Stimulated activated CD8-positive, alpha-beta memory T cell treated with anti-CD3 and anti-CD28 coated beads, Interleukin-4, amount 100 ng/mL, for 24 hours (primary cell): Measurements from ENCODE around the gene TMEM115.

Experiments used
- DNase-seq: peaks from one replicate; pipeline ENCODE4 v3.0.0-alpha.2; 2020; ENCODE audit warnings: low read depth

TMEM115 gene

DNA sequence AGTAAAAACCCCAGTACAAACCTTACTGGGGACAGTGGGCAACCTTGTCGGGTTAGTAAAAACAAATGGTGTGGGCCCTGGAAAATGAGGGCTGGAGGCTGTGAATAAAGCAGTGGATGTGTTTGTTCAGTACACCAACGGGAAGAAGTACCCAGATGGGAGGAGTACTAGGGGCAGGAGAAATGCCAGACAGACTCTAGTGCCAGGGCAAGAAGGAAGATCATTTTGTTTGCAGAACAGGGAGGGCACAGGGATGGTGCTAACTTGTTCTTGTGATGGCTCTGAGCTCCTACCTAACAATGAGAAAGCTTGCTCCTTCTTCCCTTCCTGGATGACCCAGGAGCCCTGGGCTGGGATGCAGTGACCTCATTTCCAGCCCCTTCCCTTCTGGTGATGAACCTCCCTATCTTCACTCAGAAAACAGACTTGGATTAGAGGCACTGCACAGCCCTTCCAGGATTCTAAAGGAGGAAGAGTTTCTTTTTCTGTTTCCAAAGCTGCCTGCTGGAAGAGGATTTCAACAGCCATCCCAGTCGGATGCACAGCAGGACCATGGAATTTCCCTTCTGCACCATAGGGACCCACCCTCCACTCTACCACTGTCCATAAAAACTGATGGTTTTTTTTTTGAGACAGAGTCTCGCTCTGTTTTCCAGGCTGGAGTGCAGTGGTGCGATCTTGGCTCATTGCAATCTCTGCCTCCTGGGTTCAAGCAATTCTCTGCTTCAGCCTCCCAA, 24.8 kb downstream of the TMEM115 start:
- DNase-seq: no peak

DNA sequence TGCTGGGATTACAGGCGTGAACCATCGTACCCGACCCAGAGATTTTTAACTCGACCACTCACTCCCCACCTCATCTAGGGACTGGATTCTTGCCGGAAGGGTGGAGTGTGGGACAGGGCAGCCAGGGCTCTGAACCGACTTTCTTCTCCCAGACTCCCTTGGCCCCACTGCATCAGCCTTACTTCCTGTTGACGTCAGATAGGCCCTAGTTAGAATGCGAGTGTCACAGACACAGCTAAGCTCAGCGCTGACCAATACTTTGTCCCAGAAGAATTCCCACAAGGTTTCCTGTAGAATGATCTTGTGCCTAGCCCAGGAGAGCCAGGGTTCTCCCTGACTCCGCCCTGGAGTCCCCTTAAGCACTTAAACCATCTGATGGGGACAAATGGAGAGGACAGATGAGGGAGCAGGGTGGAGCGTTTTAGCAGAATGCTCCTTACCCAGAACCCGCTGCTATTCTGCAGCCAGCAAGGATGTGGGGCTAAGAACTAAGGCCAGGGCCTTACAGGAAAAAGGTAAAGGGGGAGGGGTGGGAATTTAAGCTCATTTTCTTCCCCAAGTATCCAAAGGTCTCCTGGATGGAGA, 25.5 kb downstream of the TMEM115 start:
- no peak for DNase-seq

DNA sequence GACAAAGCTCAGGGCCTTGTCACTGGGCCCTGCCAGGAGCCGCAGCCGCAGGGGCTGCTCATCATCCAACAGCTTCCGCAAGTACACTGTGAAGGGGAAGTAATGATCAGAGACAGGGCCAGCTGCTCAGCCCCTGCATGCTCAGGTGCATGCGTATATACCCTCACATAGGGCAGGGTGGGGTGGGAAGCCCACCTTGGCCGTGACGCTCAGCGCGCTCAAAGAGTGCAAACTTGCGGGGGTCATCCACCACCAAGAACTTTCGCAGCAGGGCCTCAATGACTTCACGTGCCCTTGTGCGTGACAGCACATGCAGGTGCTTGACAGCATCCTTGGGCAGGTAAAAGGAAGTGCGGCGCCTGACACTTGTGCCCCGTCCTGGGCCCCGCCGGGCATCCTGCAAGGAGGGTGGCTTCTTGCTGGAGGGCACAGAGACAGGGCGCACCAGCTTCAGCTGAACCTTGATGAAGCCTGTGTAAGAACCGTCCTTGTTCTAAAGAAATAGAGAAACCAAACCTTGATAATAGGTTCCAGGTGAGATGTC, 27.9 kb downstream of the TMEM115 start:
- no peak for DNase-seq

DNA sequence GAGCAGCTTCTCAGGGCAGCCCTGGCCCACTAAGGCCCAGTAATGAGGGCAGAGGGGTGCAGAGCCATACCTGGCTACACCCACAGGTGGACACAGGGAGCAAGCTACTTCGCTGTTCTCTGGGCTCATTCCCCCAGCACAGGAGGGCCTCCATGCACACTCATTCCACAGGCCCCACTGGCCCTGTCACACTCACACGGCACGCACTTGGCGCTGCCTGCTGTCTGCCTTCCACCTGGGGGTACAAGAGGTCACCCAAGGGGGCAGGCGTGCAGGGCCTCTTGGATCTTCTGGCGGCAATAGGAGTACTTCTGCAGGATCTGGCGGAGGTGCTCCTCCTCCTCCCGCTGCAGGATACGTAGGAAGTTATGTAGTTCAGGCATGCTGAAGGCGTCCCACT, 29.0 kb downstream of the TMEM115 start:
- no peak for DNase-seq

DNA sequence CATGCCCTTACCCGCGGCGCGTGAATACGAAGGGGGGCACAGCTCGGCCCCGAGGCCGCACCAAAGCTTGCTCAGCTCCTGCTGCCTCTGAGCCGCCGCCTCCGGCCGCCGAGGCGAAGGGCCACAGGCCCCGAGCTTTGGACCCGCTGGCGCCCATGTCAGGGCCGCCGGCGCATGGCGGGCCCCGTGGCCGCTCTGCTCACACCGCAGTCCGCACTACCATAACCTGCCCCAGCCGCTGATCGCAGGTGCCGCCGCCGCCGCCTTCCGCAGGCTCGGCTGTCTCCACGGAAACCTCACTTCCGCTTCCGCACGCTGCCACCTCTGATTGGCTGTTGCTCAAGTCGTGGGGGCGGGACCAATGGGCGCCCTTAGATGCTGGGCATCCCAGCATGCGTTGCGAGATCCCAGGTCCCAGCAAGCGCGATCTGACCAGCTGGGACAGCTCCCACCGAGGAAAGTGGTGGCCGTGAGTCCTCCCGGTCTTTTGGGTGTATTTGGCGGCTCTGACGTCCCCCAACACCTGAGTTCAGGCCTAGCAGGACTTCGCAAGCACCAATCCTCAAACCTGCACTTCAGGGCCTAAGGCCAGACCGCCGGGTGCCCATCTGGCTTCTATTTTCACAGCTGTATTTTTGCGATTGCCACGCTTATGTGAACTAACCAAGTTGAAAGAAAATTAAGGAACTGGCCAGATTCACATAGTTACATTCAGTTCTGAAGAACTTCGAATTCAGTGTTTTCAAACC, 31.2 kb downstream of the TMEM115 start, which contains the start of gene TUSC2:
TSS of gene TUSC2 (minus strand) at position 281 of the 749 bp plus-strand sequence. CDS start at position 157, 124 bp downstream.
- peak; percentile 88 for DNase-seq

DNA sequence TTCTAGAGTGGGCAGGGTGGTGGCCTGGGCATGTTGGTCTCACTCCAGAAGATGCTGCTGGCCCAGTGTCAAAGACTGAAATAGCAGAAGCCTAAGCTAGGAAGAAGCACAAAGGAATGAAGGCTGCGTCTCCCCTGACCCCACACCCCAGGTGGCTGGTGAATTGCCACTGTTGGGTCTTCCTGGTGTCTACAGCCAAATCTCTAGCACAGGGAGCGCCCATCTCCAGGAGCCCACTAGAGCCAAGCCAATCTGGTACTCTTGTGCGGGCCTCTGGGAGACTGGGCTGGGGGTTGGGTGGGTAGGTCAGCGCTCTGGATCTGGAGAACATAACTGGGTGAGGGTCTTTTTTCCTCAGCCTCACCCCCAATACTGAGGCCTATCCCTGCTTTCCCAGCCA, 32.2 kb downstream of the TMEM115 start:
- DNase-seq: no peak

DNA sequence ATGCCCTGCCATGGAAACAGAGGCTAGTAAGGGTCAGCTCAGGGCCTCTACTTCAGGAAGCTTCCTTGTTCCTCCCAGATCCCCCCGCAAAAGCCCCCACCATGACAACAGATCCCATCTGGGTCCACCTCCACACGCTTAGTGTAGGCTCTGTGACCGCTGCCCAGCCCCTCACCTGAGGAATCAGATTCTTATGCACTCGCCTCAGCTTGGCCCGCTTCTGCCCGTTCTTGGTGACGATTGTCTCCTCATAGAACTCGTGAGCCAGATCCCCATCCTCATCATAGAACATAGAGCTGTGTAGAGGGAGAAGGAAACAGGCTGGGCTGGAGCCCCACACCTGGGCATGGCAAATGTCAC, 33.2 kb downstream of the TMEM115 start:
- DNase-seq: no peak

DNA sequence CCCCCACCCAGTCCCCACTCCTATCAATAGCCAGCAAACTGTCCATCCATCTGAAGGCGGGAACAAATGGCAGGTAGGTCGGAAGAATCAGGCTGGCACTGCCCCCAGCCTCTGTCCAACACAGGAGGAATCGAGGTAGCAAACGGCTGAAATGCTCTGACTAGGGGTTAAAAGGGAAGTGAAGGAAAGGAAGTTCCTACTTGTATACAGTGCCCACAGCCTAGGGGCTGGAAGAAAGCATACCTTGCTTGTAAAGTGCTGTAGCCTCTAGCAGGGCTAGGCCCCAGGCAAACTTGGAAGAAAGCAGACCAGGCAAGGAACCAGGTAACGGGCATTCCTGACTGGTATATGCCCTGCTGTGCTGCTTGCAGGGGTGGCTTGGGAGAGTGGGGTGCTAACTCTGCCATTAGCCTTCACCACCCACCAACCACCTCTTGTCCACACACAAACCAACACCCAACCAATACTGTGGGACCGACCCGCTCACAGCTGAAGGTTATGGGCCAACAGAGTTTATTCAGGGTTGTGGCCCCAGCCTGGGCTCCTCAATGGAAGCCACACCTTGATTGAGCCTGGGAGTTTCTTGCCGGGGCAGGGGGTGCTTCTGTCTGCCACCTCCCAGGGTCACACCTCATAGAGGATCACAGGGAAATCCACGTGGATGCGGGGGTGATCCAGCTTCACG, 33.7 kb downstream of the TMEM115 start:
- no peak for DNase-seq

DNA sequence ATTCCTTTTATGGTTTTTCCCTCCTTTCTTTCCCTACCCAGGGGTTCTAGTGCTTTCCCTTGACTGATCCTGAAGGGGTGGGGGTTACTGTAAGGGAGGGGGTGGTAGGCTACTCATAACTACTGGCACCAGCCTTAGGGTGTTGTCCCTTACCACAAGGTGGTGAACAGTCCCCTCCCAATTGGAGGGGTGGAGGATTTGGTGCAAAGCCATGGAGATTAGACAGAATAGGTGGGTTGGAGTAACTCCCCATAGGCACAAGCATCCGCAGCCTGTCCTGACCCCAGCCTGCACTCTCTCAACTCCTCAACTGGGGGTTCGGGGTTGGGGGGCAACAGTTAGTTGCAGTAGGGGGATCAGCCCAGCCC, 34.2 kb downstream of the TMEM115 start:
- no peak for DNase-seq

DNA sequence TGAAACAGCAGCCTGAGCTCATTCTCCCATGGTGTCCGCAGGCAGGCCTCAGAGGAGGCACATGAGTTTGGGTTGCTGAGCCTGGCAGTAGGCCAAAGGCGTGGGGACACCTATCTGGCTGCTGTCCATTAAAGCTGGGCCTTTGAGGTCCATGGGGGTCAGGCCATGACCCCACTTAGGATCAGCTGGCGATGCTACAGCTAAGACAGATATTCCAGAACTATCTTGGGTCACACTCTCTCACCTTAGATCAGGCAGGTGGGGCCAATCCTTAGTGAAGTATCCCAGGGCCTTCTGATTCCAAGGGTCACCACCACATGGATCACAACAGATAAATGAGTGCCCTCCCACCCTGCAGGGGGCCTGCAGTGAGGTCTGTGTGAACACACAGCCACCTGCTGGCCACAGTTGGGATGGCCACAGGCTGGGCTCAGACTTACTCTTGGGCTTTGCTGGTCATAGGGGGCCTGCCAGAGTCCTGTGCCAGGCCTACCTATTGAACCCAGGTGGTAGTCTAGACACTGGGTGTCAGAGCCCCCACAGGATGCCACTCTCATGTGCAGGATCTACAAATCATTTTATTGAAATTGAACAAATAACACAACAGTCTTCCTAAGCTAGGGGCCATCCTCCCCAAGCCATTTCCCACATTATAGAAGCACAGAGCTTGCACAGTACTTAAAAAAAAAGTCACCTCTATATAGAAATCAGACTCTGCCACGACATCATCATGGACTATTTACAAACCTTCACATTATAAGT, 34.8 kb downstream of the TMEM115 start:
- peak; percentile 44 for DNase-seq

DNA sequence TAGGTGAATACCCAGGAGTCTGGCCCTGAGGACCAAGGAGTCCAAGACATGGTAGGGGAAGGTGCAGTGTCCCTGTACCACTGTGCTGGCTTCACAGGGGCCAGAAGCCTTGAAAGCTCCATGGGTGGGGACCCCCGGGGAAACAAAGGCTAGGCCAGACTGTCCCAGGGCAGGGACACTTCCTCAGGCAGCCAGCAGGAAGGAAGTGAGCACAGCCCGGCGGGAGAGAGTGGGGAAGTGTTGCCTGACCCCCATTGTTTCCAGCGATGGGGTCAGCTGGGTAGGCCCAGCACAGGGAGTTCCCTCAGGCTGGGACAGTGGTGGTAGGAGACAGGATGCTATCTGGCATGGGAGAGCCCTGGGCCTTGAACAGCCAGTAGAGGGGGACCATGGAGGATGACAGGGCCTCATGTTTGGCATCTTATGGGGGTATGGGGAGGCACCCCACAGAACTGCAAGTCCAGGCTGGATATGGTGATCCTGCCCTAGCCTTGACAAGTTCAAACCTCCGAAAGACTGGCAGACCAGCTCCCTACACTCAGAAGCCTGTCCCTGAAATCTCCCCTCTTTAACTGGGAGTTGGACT, 35.6 kb downstream of the TMEM115 start:
- DNase-seq: no peak

DNA sequence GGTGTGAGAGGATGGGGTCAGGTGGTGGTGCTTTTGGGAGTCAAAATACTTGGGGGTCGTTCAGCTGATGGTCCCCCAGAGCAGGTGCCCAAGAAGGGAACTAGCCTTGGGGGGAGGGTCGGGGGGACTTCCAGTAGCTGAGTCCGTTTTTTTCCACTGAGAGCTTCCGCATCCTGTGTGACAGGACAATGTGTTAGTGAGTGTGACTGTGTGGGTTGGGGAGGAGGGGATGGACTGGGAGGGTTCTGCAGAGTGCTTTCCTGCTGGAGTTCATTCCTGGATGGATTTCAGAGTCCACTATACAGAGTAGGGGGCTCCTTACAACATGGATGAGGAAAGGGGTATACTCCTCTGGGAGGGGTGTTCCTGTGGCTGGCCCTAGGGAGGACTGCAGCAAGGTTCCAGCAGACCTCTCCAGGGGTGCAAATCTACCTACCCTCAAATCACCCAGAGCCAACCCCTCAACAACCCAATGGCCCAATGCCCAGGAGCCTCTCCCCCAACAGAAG, 36.2 kb downstream of the TMEM115 start:
- no peak for DNase-seq

DNA sequence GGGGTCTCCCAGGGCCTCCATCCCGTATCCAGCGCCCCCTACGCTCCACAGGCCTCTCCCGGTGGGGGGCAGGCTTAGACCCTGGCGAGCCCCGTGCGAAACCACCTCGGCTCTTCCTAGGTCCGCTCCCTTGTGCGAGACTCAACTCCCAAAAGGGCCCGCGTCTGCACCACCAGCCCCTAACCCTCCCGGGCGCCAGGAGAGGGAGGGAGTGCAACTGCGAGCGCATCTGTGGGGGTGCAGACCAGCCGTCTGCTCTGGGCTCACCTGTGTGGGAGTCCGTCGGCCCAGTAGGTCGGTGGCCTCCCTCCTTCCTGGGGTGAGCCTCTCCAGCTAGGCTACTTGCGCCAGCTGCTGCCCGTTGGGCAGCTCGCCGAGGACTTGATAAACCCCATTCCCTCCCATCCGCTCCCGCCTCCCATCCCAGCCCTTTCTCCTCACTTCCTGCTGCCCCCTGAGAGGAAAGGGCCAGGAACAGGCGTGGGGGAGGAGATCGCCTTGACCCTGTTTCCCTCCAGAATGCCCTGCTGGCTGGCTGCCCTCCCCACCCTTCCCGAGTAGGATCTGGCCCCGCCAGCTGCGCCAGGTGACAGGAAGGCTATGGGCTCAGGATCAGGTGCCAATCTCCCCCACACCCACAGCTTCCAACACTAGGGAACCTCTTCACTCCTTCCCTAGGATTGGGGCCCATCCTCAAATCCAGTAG, 36.8 kb downstream of the TMEM115 start, which contains the start of gene HYAL2:
TSS of gene HYAL2 (minus strand) at position 360 of the 706 bp plus-strand sequence. CDS start 2,256 bp downstream, outside the sequence.
- DNase-seq: no peak

DNA sequence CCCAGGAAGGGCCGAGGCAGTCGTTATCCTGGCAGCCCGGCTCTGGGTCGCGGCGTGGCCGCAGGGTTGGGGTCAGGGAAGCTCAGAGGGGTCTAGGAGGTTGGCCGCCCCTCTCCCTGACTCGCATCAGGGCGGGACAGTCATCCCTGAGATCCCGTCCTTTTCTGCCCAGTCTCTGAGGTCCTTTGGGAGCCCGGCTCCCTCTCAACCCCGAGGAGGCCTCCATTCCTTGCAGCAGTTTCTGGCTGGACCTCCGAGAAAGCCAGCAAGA, 37.3 kb downstream of the TMEM115 start:
- DNase-seq: no peak

DNA sequence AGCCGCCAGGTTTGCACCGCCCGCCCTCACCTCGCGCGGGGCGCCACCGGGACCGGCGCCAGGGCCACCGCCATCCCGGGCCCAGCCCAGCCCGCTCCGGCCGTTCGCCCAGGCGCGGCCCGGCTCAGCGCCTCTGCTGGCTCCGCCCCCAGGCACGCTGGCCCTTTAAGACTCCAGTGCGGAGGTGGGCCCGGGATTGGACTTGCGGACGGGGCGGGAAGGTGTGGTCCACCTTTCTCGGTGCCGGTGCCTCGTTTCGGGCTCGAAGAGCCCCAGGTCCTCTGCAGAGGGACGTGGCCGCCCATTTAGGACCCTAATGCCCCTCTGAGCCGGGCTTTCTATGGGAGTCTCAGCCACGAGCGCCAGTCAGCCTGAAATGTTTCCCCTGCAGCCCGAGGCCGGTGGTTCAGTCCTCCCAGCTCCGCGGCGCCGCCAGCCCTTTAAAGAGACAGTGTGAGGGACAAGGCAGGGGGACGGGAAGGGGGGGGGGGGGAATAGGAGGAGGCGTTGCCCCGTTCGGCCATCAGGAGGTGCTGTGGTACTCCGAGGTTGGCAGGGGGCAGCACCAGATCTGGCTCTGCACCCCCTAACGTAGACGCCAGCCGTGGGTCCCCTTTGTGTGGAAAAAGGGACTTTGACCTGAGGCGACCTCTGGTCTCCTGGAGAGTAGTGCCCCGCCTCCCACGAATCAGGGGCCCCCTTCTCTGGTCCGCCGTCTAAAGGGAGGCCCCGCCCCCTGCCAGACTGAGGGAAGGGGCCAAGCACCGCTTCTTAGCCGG, 37.8 kb downstream of the TMEM115 start:
- peak; percentile 75 for DNase-seq

DNA sequence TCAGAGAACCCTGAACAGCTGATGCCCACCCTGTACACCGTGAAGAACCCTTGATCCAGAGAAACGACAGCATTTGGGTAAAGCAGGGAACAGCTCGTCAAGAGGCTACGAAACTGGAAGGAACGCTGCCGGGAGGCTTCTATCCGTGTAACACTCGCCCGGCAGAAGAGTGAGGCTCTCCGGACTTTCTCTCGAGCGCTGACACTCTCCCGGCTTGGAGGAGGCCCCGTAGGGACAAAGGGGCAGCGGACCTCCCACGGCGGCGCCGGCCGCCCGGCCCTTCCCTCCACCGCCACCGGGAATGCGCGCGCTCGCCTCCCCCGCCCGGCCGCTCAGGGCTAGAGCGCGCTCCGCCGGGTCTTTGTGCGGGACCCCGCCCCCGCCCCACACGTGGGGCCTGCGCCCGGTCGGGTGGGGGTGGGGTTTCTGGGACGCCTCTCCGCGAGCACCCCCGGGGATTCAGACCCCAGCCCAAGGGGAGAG, 38.4 kb downstream of the TMEM115 start:
- peak; percentile 47 for DNase-seq

DNA sequence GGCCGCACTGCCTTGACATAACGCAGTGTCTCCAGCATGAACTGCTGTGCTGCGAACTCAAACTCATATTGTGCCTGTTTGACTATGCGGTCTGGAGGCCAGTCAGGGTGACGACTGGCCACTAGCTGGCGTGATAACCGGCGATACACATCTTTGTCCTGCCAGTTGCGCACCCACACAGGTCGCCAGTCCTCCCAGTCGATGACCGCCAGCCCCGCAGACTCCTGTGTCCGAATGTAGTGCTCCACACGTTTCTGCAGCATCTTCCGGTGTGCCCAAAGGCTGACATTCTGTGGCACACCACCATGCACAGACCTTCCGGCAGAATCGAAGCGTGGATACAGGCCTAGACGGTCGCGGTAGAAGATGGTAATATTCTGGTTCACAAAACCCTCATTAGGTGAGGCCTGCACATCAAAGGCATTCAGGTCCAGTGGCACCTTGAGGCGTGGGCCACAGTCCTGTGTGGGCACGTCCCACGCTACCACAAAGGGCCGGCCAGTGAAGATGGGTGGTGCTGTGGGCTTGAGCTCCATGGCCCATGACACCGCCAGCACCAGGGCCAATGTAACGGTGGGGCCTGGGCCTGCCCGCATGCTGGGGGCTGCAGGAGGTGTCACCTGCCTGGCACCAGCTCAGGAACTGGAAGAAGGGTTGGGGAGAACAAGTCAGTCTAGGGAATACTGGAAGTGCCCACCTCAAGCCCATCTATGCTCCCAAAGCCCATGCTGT, 39.3 kb downstream of the TMEM115 start:
- no peak for DNase-seq

DNA sequence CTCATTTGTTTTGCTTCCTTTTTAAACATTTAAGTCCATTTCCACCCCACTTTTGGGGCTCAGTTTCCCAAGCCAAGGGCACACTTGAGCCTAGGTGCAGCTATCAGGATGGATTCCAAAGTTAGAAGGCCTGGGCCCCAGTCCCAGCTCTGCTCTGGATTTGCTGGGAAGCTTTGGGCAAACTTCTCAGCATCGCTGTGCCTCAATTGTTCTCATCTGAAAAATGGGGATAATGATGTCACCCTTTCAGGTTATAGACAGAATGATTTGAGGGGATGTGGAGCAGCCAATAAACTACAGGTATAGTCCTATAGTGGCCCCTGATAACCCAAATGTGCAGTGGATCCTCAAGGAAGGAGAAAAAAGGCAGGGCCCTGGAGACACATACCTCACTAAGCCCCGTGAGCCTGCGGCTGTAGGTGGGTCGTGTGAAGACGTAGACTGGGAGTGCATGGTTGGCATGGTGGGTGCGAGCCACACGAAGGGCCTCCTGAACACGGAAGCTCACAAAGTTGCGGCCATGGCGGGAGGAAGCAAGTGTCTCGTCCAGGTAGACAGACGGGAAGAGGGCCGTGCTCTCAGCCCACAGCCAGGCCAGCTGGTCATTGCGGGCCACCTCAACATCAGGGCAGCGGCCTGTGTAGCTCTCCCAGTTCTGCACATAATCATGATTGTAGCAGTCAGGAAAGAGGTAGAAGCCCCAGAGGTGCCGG, 40.0 kb downstream of the TMEM115 start:
- no peak for DNase-seq
